ENCODE data around the gene STK39.

Gene STK39

DNA sequence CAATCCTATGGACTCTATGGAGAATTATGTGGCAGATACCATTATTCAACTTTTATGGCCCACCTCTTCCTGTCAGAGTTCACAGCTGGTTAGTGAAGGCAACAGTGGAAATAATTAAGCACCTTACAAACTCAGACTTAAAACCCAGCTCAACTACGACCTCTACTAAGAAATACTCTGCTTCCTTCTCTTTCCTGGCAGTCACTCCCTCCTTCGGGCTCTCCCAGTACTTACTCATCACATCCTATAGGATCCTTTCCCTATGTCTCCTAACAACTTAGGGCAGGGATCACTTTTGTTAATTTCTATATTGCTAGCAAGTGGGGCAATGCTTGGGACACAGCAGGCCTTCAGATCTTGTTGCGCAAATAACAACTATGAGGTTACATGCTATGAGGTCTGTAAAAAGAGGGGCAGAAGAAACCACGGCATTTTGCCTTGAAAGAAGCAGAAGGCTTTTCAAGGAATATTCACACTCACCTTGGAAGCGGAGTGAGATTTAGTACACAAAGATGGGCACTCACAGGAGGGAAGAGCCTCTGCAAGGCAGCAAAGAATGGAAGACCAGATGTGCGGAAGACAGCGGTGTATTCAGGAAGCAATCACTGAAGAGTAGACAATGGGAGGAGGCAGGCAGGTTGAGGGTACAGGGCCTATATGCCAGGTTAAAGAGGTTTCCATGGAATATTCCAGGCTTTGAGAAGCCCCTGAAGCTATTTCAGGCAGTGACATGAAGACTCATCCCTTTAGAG lies 2.1 kb downstream of the STK39 start:
- no peak overlapping the region for H3K27ac ChIP-seq (ENCODE audit: low read depth, low read length)
- no peaks in the 10 kb centered on the region for H3K27me3 ChIP-seq (ENCODE audit: control insufficient read depth in 1 of 2, insufficient read depth in 2 of 2, low read length in 2 of 2)
- H3K36me3 ChIP-seq (ENCODE audit: control insufficient read depth in 1 of 2, insufficient read depth in 2 of 2, low read length in 2 of 2) = no peaks in the 10 kb centered on the region
- H3K4me3 ChIP-seq (ENCODE audit: low read depth in 1 of 2, low read length in 2 of 2) = peak overlapping the region; percentile 19 to 68
- H3K9ac ChIP-seq (ENCODE audit: low read depth in 1 of 2, low read length in 2 of 2) = peak overlapping the region; percentile 33 to 39
- H3K4me1 ChIP-seq (ENCODE audit: control insufficient read depth in 1 of 2, insufficient read depth in 2 of 2, low read length in 2 of 2) = peaks cover 12 to 37% of the 10 kb centered on the region in 2 donors
- no peaks in the 10 kb centered on the region for H3K9me3 ChIP-seq (ENCODE audit: control insufficient read depth in 1 of 2, low read length in 2 of 2)

GRCh38 chr2:168244318-168244717 lies 3.1 kb downstream of the STK39 start:
- H3K4me1 ChIP-seq (ENCODE audit: control insufficient read depth in 1 of 2, insufficient read depth in 2 of 2, low read length in 2 of 2) = peaks cover 12 to 38% of the 10 kb centered on the region in 2 donors
- H3K4me3 ChIP-seq (ENCODE audit: low read depth in 1 of 2, low read length in 2 of 2) = peak overlapping the region in 1 of 2 donors; percentile 68
- H3K27me3 ChIP-seq (ENCODE audit: control insufficient read depth in 1 of 2, insufficient read depth in 2 of 2, low read length in 2 of 2) = no peaks in the 10 kb centered on the region
- no peaks in the 10 kb centered on the region for H3K9me3 ChIP-seq (ENCODE audit: control insufficient read depth in 1 of 2, low read length in 2 of 2)
- no peaks in the 10 kb centered on the region for H3K36me3 ChIP-seq (ENCODE audit: control insufficient read depth in 1 of 2, insufficient read depth in 2 of 2, low read length in 2 of 2)
- no peak overlapping the region for H3K9ac ChIP-seq (ENCODE audit: low read depth in 1 of 2, low read length in 2 of 2)
- no peak overlapping the region for H3K27ac ChIP-seq (ENCODE audit: low read depth, low read length)

GRCh38 chr2:168243061-168243460 lies 4.3 kb downstream of the STK39 start:
- Histone ChIP-seq H3K4me1 (ENCODE audit: control insufficient read depth in 1 of 2, insufficient read depth in 2 of 2, low read length in 2 of 2) (peaks cover 12 to 39% of the 10 kb centered on the region in 2 donors), H3K27ac (ENCODE audit: low read depth, low read length) (no peak overlapping the region), H3K9me3 (ENCODE audit: control insufficient read depth in 1 of 2, low read length in 2 of 2) (no peaks in the 10 kb centered on the region), H3K36me3 (ENCODE audit: control insufficient read depth in 1 of 2, insufficient read depth in 2 of 2, low read length in 2 of 2) (no peaks in the 10 kb centered on the region), H3K9ac (ENCODE audit: low read depth in 1 of 2, low read length in 2 of 2) (no peak overlapping the region), H3K4me3 (ENCODE audit: low read depth in 1 of 2, low read length in 2 of 2) (no peak overlapping the region), H3K27me3 (ENCODE audit: control insufficient read depth in 1 of 2, insufficient read depth in 2 of 2, low read length in 2 of 2) (no peaks in the 10 kb centered on the region)

DNA sequence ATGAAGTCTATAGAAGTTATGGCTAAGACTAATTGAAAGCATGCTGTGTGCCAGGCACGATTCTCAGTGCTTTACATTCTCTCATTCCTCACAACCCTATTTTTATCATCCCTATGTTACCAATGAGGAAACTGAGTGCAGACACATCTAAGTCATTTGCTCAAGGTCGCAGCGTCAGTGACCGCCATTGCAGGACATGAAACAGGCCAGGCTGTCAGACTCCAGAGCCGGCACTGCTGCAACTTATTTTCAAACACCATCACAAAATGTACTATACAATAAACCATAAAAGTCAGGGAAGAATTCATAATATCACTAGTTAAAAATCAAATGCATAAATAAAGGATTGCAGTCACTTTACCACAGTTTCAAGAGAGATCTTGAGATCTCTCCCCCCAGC lies 5.6 kb downstream of the STK39 start:
- no peaks in the 10 kb centered on the region for H3K9me3 ChIP-seq (ENCODE audit: control insufficient read depth in 1 of 2, low read length in 2 of 2)
- H3K27ac ChIP-seq (ENCODE audit: low read depth, low read length) = no peak overlapping the region
- no peak overlapping the region for H3K4me3 ChIP-seq (ENCODE audit: low read depth in 1 of 2, low read length in 2 of 2)
- no peaks in the 10 kb centered on the region for H3K36me3 ChIP-seq (ENCODE audit: control insufficient read depth in 1 of 2, insufficient read depth in 2 of 2, low read length in 2 of 2)
- no peak overlapping the region for H3K9ac ChIP-seq (ENCODE audit: low read depth in 1 of 2, low read length in 2 of 2)
- H3K27me3 ChIP-seq (ENCODE audit: control insufficient read depth in 1 of 2, insufficient read depth in 2 of 2, low read length in 2 of 2) = no peaks in the 10 kb centered on the region
- peaks cover 12 to 39% of the 10 kb centered on the region in 2 donors for H3K4me1 ChIP-seq (ENCODE audit: control insufficient read depth in 1 of 2, insufficient read depth in 2 of 2, low read length in 2 of 2)

DNA sequence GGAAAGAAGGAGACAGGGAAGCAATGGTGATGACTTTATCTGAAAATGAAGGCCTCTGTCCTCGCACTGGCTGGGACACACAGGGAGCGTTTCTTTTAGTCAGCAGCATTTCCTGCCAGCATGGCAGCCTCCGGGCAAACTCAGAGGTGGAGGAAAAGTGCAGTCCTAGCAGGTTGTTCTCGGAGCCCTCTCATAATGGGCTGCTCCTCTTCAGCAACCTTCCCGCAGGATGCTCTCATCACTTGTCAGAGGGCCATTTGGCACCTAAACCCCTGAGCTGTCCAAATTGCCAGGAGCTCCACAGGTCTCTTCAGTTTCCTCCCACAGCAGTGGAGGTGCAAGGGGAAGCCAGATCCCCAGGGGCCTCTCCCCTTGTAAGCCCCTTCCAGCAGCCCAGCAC lies 6.2 kb downstream of the STK39 start:
- Histone ChIP-seq H3K4me3 (ENCODE audit: low read depth in 1 of 2, low read length in 2 of 2) (no peak overlapping the region), H3K27ac (ENCODE audit: low read depth, low read length) (no peak overlapping the region), H3K9me3 (ENCODE audit: control insufficient read depth in 1 of 2, low read length in 2 of 2) (no peaks in the 10 kb centered on the region), H3K27me3 (ENCODE audit: control insufficient read depth in 1 of 2, insufficient read depth in 2 of 2, low read length in 2 of 2) (no peaks in the 10 kb centered on the region), H3K4me1 (ENCODE audit: control insufficient read depth in 1 of 2, insufficient read depth in 2 of 2, low read length in 2 of 2) (peaks cover 11 to 39% of the 10 kb centered on the region in 2 donors), H3K36me3 (ENCODE audit: control insufficient read depth in 1 of 2, insufficient read depth in 2 of 2, low read length in 2 of 2) (no peaks in the 10 kb centered on the region), H3K9ac (ENCODE audit: low read depth in 1 of 2, low read length in 2 of 2) (no peak overlapping the region)

GRCh38 chr2:168239281-168239680 lies 8.1 kb downstream of the STK39 start:
- no peak overlapping the region for H3K27ac ChIP-seq (ENCODE audit: low read depth, low read length)
- H3K9me3 ChIP-seq (ENCODE audit: control insufficient read depth in 1 of 2, low read length in 2 of 2) = no peaks in the 10 kb centered on the region
- no peaks in the 10 kb centered on the region for H3K36me3 ChIP-seq (ENCODE audit: control insufficient read depth in 1 of 2, insufficient read depth in 2 of 2, low read length in 2 of 2)
- H3K4me3 ChIP-seq (ENCODE audit: low read depth in 1 of 2, low read length in 2 of 2) = no peak overlapping the region
- no peaks in the 10 kb centered on the region for H3K27me3 ChIP-seq (ENCODE audit: control insufficient read depth in 1 of 2, insufficient read depth in 2 of 2, low read length in 2 of 2)
- H3K4me1 ChIP-seq (ENCODE audit: control insufficient read depth in 1 of 2, insufficient read depth in 2 of 2, low read length in 2 of 2) = peaks cover 0 to 25% of the 10 kb centered on the region in 2 donors
- no peak overlapping the region for H3K9ac ChIP-seq (ENCODE audit: low read depth in 1 of 2, low read length in 2 of 2)

GRCh38 chr2:168237741-168238140 lies 9.7 kb downstream of the STK39 start:
- Histone ChIP-seq H3K27me3 (ENCODE audit: control insufficient read depth in 1 of 2, insufficient read depth in 2 of 2, low read length in 2 of 2) (no peaks in the 10 kb centered on the region), H3K4me1 (ENCODE audit: control insufficient read depth in 1 of 2, insufficient read depth in 2 of 2, low read length in 2 of 2) (peaks cover 0 to 10% of the 10 kb centered on the region in 2 donors), H3K27ac (ENCODE audit: low read depth, low read length) (no peak overlapping the region), H3K9ac (ENCODE audit: low read depth in 1 of 2, low read length in 2 of 2) (no peak overlapping the region), H3K9me3 (ENCODE audit: control insufficient read depth in 1 of 2, low read length in 2 of 2) (no peaks in the 10 kb centered on the region), H3K36me3 (ENCODE audit: control insufficient read depth in 1 of 2, insufficient read depth in 2 of 2, low read length in 2 of 2) (no peaks in the 10 kb centered on the region), H3K4me3 (ENCODE audit: low read depth in 1 of 2, low read length in 2 of 2) (no peak overlapping the region)

- H3K27me3 ChIP-seq (ENCODE audit: control insufficient read depth in 1 of 2, insufficient read depth in 2 of 2, low read length in 2 of 2) = no peaks in the 10 kb centered on the region
- H3K4me1 ChIP-seq (ENCODE audit: control insufficient read depth in 1 of 2, insufficient read depth in 2 of 2, low read length in 2 of 2) = peaks cover 0 to 5% of the 10 kb centered on the region in 2 donors
- H3K36me3 ChIP-seq (ENCODE audit: control insufficient read depth in 1 of 2, insufficient read depth in 2 of 2, low read length in 2 of 2) = peaks cover 5 to 8% of the 10 kb centered on the region in 2 donors
- H3K27ac ChIP-seq (ENCODE audit: low read depth, low read length) = no peak overlapping the region
- H3K9me3 ChIP-seq (ENCODE audit: control insufficient read depth in 1 of 2, low read length in 2 of 2) = peaks cover 0 to 2% of the 10 kb centered on the region in 2 donors
- H3K4me3 ChIP-seq (ENCODE audit: low read depth in 1 of 2, low read length in 2 of 2) = no peak overlapping the region
- no peak overlapping the region for H3K9ac ChIP-seq (ENCODE audit: low read depth in 1 of 2, low read length in 2 of 2)
These were observed 12.8 kb downstream of the STK39 start for GRCh38 chr2:168234407-168235085.

- Histone ChIP-seq H3K27me3 (ENCODE audit: control insufficient read depth in 1 of 2, insufficient read depth in 2 of 2, low read length in 2 of 2) (no peaks in the 10 kb centered on the region), H3K36me3 (ENCODE audit: control insufficient read depth in 1 of 2, insufficient read depth in 2 of 2, low read length in 2 of 2) (peaks cover 5 to 8% of the 10 kb centered on the region in 2 donors), H3K9ac (ENCODE audit: low read depth in 1 of 2, low read length in 2 of 2) (no peak overlapping the region), H3K4me1 (ENCODE audit: control insufficient read depth in 1 of 2, insufficient read depth in 2 of 2, low read length in 2 of 2) (no peaks in the 10 kb centered on the region), H3K4me3 (ENCODE audit: low read depth in 1 of 2, low read length in 2 of 2) (no peak overlapping the region), H3K27ac (ENCODE audit: low read depth, low read length) (no peak overlapping the region), H3K9me3 (ENCODE audit: control insufficient read depth in 1 of 2, low read length in 2 of 2) (peaks cover 0 to 2% of the 10 kb centered on the region in 2 donors)
These were observed 13.5 kb downstream of the STK39 start for GRCh38 chr2:168233726-168234406.

DNA sequence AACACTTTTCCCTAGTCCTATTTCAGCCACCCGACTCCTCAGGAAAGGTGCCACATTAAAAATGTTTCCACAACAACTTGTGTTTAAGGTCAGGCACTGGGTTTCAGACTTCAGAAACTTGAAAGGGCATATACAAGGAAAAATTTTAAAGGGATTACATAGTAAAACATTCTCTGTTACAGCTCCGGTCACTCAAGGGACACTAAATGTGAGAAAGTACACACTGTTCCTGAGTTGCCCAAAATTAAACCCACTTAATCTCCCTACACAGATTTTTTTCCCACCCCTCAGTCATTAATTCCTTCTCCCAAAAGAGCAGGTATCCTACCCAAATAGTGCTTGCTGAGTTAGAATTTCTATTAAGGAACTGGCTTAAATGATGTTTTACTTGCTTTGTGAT lies 14.2 kb downstream of the STK39 start:
- Histone ChIP-seq H3K4me3 (ENCODE audit: low read depth in 1 of 2, low read length in 2 of 2) (no peak overlapping the region), H3K4me1 (ENCODE audit: control insufficient read depth in 1 of 2, insufficient read depth in 2 of 2, low read length in 2 of 2) (no peaks in the 10 kb centered on the region), H3K27ac (ENCODE audit: low read depth, low read length) (no peak overlapping the region), H3K9me3 (ENCODE audit: control insufficient read depth in 1 of 2, low read length in 2 of 2) (peaks cover 0 to 2% of the 10 kb centered on the region in 2 donors), H3K27me3 (ENCODE audit: control insufficient read depth in 1 of 2, insufficient read depth in 2 of 2, low read length in 2 of 2) (no peaks in the 10 kb centered on the region), H3K36me3 (ENCODE audit: control insufficient read depth in 1 of 2, insufficient read depth in 2 of 2, low read length in 2 of 2) (peaks cover 5 to 8% of the 10 kb centered on the region in 2 donors), H3K9ac (ENCODE audit: low read depth in 1 of 2, low read length in 2 of 2) (no peak overlapping the region)

Measured in duodenal mucosa (tissue), 2 donors.